HK-2 (cell line): ENCODE measurements around the gene SMARCAD1.
"Not testable (repeated sequence)": the region's sequence is repeated elsewhere in the genome, so short reads cannot be mapped to it uniquely, and the experiment has no call there.

Source experiments
- DNase-seq: peaks from one replicate; pipeline ENCODE4 v3.0.0-alpha.2; 2018; ENCODE audit not compliant: unreplicated experiment

The SMARCAD1 gene

GRCh38 chr4:94298725-94299252, 91.1 kb downstream of the SMARCAD1 start:
- no peak for DNase-seq

- no peak for DNase-seq
These were observed 94.5 kb downstream of the SMARCAD1 start for GRCh38 chr4:94302191-94302590.

GRCh38 chr4:94304365-94304971, 96.8 kb downstream of the SMARCAD1 start:
- DNase-seq = no peak

DNA sequence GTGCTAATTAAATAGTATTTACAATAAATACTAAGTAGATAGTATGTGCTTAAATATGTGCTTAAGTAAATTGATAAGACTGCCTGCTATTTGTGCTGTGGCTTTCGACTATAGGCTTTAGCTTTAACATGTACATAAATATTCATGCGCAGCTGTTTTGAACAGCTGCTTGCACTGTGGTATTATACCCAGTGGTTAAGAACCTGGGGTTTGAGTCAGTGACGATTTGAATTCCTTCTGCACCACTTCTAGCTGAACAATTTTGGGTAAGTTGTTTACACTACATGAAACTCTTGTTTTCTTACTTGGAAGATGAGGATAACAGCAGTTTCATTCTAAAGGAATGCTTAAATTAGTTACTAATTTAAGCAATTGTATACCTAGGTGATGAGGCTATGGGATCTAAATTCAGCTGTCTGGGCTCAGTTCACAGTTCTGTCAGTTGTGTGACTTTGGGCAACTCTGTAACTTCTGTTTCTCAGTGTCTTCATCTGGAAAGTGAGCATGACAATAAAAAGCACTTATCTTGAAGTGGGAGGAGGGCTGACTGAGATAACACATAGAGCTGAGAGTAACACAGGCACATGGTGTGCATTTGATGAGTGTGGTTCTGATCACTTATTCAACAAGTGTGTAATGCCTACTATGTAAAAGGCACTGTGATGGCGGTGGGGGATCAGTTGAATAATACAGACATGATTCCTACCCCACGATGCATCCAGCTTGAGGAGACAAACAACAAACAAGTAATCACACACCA, 98.0 kb downstream of the SMARCAD1 start:
- no peak for DNase-seq

GRCh38 chr4:94306713-94307112, 99.0 kb downstream of the SMARCAD1 start:
- no peak for DNase-seq

DNA sequence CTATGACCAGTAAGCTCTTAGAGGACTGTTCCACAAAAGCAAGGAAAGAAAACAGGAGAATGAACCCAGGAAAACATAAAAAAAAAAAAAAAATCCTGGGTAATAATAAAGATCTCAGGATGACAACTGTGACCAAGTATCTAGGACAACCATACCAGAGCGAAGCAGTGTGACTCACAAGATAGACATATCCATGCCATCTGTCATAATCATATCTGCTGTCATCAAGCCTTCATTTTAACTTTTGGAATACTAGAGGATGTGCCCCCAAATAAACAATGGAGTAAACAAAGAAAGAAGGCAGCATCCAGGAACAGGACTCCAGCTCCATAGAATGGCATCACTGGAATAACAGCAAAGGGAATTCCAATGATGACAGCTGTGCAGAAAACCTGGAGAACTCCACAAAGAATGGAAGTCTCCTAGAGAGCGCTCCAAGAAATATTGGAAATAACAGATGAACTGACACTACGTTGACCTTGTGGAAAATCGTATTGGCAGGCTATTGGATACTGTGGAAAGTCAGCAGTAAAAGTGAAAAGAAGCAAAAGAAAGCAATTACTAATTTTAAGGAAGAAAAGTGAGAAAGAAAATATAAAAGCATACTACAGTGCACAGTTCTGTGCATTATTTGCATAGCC, 99.7 kb downstream of the SMARCAD1 start:
- no peak for DNase-seq

DNA sequence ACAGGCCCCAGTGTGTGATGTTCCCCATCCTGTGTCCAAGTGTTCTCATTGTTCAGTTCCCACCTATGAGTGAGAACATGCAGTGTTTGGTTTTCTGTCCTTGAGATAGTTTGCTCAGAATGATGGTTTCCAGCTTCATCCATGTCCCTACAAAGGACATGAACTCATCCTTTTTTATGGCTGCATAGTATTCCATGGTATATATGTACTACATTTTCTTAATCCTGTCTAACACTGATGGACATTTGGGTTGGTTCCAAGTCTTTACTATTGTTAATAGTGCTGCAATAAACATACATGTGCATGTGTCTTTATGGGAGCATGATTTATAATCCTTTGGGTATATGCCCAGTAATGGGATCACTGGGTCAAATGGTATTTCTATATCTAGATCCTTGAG, 112.3 kb downstream of the SMARCAD1 start:
- DNase-seq = not testable (repeated sequence)

GRCh38 chr4:94325835-94326234, 118.2 kb downstream of the SMARCAD1 start:
- DNase-seq = no peak

- DNase-seq = no peak
These were observed 122.3 kb downstream of the SMARCAD1 start for GRCh38 chr4:94329933-94330332.

DNA sequence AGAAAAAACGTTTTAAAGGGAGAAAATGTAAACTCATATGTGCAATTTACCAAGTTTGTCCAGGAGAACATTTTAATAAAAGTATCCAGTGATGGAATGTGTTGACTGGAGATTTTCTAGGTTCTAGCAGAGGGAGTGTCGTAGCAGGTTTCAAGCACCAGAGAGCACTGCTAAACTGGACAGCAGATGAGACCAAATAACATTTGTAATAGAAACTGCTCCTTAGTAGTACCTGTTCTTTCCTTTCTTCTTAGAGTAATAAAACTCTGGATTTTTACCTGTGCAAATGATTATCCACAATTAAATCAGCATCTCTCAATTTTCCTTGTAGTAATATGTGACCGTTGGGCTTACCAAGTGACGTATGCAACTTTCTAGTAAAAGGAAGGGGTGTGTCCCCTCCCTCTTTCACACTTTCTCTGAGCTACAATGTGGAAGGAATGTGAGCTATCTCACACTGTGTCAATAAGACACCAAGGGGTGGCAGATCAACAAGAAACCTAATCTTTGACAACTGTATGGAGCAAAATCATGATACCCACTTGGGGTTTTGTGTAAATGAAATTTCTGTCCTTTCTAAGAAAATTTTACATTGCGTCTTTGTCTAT, 125.4 kb downstream of the SMARCAD1 start:
- no peak for DNase-seq

- DNase-seq = no peak
These were observed 126.2 kb downstream of the SMARCAD1 start for GRCh38 chr4:94333866-94334265.

- no peak for DNase-seq
These were observed 126.8 kb downstream of the SMARCAD1 start for GRCh38 chr4:94334476-94334875.

GRCh38 chr4:94334962-94335361, 127.3 kb downstream of the SMARCAD1 start:
- DNase-seq = no peak

DNA sequence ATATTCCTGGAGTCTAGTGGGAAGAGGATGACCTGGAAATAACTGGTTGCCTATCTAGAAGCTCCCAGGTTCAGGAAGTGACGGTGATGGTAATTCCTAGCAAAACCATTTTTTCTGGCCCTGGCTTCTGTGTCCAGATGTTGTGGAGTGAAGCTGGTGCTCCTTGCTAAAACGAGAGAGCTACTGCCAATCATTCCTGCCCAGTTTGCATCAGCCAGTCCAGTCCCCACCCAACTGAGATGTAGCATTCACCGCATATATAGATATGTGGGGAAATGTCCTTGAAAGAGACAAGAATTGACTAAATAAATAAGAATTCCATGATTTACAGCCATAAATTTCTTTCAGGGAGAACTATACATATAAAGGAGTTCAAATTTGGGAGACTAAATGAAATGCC, 128.6 kb downstream of the SMARCAD1 start:
- no peak for DNase-seq

DNA sequence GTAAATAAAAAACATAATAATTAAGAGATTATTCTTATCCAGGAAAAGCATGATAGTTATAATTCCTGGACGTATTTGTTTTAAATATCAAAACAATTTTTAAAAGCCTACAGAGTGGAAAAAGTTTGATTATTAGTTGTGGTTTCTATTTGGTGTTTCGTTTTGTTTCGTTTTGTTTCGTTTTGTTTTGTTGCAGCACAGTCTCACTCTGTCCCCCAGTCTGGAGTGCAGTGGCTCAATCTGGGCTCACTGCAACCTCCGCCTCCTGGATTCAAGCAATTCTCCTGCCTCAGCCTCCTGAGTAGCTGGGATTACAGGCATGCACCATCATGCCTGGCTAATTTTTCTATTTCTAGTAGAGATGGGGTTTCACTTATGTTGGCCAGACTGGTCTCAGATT, 129.1 kb downstream of the SMARCAD1 start:
- not testable (repeated sequence) for DNase-seq

DNA sequence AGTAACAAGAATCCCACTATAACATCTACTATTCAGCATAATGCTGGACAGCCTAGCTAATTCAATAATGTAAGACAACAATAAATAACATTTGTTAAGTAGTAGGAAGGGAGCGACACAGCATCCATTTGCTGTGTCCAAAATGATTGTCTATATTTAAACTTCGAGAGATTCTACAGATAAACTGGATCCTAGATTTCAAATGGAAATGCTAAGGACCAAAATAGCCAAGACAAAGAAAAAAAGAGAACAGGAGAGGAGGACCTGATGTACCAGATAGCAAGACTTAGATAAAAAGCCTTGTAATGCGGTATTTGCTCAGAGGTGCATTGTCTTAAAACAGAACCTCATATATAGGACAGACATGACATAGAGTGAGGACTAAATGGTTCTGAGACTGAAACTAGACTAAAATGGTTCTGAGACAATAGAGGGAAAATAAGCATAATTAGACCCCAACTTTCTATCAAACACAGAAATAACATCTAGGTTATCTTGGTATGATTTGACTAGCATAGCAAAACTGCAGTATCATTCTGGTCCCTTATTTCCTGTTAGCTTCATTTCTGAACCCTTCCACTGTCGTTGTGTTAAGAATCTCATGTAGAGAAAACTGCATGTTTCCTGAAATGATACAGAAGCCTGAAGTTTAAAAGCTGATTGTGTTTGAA, 131.2 kb downstream of the SMARCAD1 start:
- no peak for DNase-seq

- DNase-seq = no peak
These were observed 132.1 kb downstream of the SMARCAD1 start for GRCh38 chr4:94339779-94340178.
